Stimulated activated CD4-positive, alpha-beta T cell treated with anti-CD3 and anti-CD28 coated beads, Interleukin-2, amount 100 ng/mL, for 4 hours (primary cell): ENCODE measurements around the gene KIAA1586.
"Not testable (repeated sequence)": the region's sequence is repeated elsewhere in the genome, so short reads cannot be mapped to it uniquely, and the experiment has no call there.

Experiments
- DNase-seq: peaks from one replicate; pipeline ENCODE4 v3.0.0-alpha.2; 2020; ENCODE audit warnings: low read depth

The KIAA1586 gene

GRCh38 chr6:57047257-57047585 lies 728 bp downstream of the KIAA1586 start:
- not testable (repeated sequence) for DNase-seq

GRCh38 chr6:57047859-57048258 lies 1.4 kb downstream of the KIAA1586 start:
- DNase-seq: not testable (repeated sequence)

GRCh38 chr6:57048577-57048976 lies 2.1 kb downstream of the KIAA1586 start:
- no peak for DNase-seq

GRCh38 chr6:57063847-57064246 lies 17.4 kb downstream of the KIAA1586 start:
- no peak for DNase-seq

GRCh38 chr6:57064809-57065208 lies 18.3 kb downstream of the KIAA1586 start:
- DNase-seq: no peak

GRCh38 chr6:57068061-57068460 lies 21.6 kb downstream of the KIAA1586 start:
- no peak for DNase-seq

- DNase-seq: no peak
Measured at GRCh38 chr6:57069228-57069627, 22.7 kb downstream of the KIAA1586 start.

- DNase-seq: no peak
Measured at GRCh38 chr6:57069920-57070331, 23.4 kb downstream of the KIAA1586 start.

- no peak for DNase-seq
Measured at GRCh38 chr6:57072108-57072507, 25.6 kb downstream of the KIAA1586 start.

- DNase-seq: no peak
Measured at GRCh38 chr6:57074383-57074782, 27.9 kb downstream of the KIAA1586 start.

- DNase-seq: no peak
Measured at GRCh38 chr6:57075092-57075491, 28.6 kb downstream of the KIAA1586 start.

- no peak for DNase-seq
Measured at GRCh38 chr6:57078531-57079207, 32.2 kb downstream of the KIAA1586 start.

- DNase-seq: no peak
Measured at GRCh38 chr6:57085471-57085870, 39.0 kb downstream of the KIAA1586 start.

GRCh38 chr6:57086843-57087242 lies 40.4 kb downstream of the KIAA1586 start:
- no peak for DNase-seq

GRCh38 chr6:57087916-57088315 lies 41.4 kb downstream of the KIAA1586 start:
- no peak for DNase-seq

- no peak for DNase-seq
Measured at GRCh38 chr6:57089265-57089664, 42.8 kb downstream of the KIAA1586 start.

- peak; percentile 94 for DNase-seq
Measured at GRCh38 chr6:57089687-57090457, 43.4 kb downstream of the KIAA1586 start, which contains the start of gene ZNF451. TSS of gene ZNF451 (plus strand) at chr6:57090188. CDS start at chr6:57090254, 66 bp downstream.

- DNase-seq: not testable (repeated sequence)
Measured at GRCh38 chr6:57090458-57091067, 44.1 kb downstream of the KIAA1586 start.

GRCh38 chr6:57091375-57091774 lies 44.9 kb downstream of the KIAA1586 start:
- not testable (repeated sequence) for DNase-seq

GRCh38 chr6:57094689-57095088 lies 48.2 kb downstream of the KIAA1586 start:
- no peak for DNase-seq

GRCh38 chr6:57097596-57097995 lies 51.1 kb downstream of the KIAA1586 start:
- no peak for DNase-seq

GRCh38 chr6:57102976-57103375 lies 56.5 kb downstream of the KIAA1586 start:
- no peak for DNase-seq

- no peak for DNase-seq
Measured at GRCh38 chr6:57104336-57104735, 57.8 kb downstream of the KIAA1586 start.
